PFSK-1 (cell line): ENCODE data around the gene FANCL.

Experiments
- FOXP2 ChIP-seq: optimal IDR thresholded peaks from 2 replicates; pipeline ENCODE3; 2011; ENCODE audit warnings: borderline replicate concordance, control low read depth, inconsistent platforms; ENCODE audit not compliant: insufficient read depth; ENCODE audit errors: extremely low read length, extremely low read depth
- POLR2AphosphoS5 ChIP-seq: IDR thresholded peaks from 2 replicates; pipeline ENCODE4 v1.6.1; 2012; ENCODE audit warnings: low read depth, mild to moderate bottlenecking, control low read depth, low read length, moderate library complexity
- SIN3A ChIP-seq: IDR thresholded peaks from 2 replicates; pipeline ENCODE4 v1.6.1; 2012; ENCODE audit warnings: mild to moderate bottlenecking, low read length, moderate library complexity, borderline replicate concordance; ENCODE audit not compliant: insufficient read depth
- TAF1 ChIP-seq: IDR thresholded peaks from 2 replicates; pipeline ENCODE4 v1.6.1; 2012; ENCODE audit warnings: low read length, control low read depth, borderline replicate concordance; ENCODE audit not compliant: insufficient read depth

GRCh38 chr2:58186501-58186900, 54.6 kb downstream of the FANCL start:
- TF ChIP-seq TAF1 (no peak), POLR2AphosphoS5 (no peak), SIN3A (no peak), FOXP2 (no peak)
